GM12878 (cell line): ENCODE measurements around the gene EPHB1. TPM values are rescaled to one million over a fixed set of nuclear protein-coding genes. Genes with fewer than 3 reads are reported as not detected.

Source experiments
- ATAC-seq: fragments of 200-7000 bp; cut with Tn5 transposase; 3 replicates; pipeline ENCODE4 v1.9.1; 2020; ENCODE audit warnings: mild to moderate bottlenecking, moderate library complexity
- BruUV-seq: library from RNA; stranded (reverse); fragments of 400-500 nt; replicated peaks from 2 replicates; lab custom pipeline; 2021; lab: Mats Ljungman, UMichigan
- CTCF ChIA-PET: fragments of 300-600 bp; sonication (Branson Sonifier 250); formaldehyde crosslinking; extraction: SDS; loops from one replicate; lab custom pipeline; 2021; ENCODE audit warnings: inconsistent platforms; lab: Yijun Ruan, JAX
- POLR2A ChIA-PET: fragments of 350-600 bp; formaldehyde crosslinking; extraction: SDS; loops from one replicate; lab custom pipeline; 2021; ENCODE audit warnings: inconsistent platforms; lab: Charles Lee
- RAD21 ChIA-PET: fragments of 300-600 bp; sonication (Branson Sonifier 250); formaldehyde crosslinking; loops from one replicate; lab custom pipeline; 2023; ENCODE audit warnings: antibody characterized with exemption; ENCODE audit not compliant: unreplicated experiment; lab: Charles Lee
- SMC1A ChIA-PET: fragments of 300-600 bp; sonication (Branson Sonifier 250); formaldehyde crosslinking; loops from one replicate; lab custom pipeline; 2023; ENCODE audit not compliant: unreplicated experiment, uncharacterized antibody; lab: Charles Lee
- DNase-seq: peaks from one replicate; pipeline ENCODE4 v3.0.0-alpha.2; 2011; ENCODE audit warnings: low read depth, low spot score
- FAIRE-seq: peaks from 3 replicates; lab custom pipeline; 2011; peaks lifted over from hg19 to GRCh38; lab: Jason Lieb, UNC
- H2AFZ ChIP-seq: 2 replicates; pipeline ENCODE4 v1.6.0; 2011; ENCODE audit warnings: low read depth, low read length, control low read depth; ENCODE audit not compliant: control insufficient read depth
- H3K27ac ChIP-seq: 2 replicates; pipeline ENCODE4 v1.5.1; 2011; ENCODE audit warnings: control low read depth; ENCODE audit not compliant: control insufficient read depth, insufficient read depth
- H3K27me3 ChIP-seq, 2 experiments: replicated peaks in 1 of 2; 2 replicates each; pipeline versions ENCODE4 v1.6.0 to v1.6.1; 2011; ENCODE audit warnings: low read length in 1 of 2; ENCODE audit not compliant: control insufficient read depth in 2 of 2, insufficient read depth in 2 of 2
- H3K36me3 ChIP-seq, 2 experiments: 2 replicates each; pipeline ENCODE4 v1.5.1; 2011; ENCODE audit warnings: low read length in 1 of 2; ENCODE audit not compliant: control insufficient read depth in 2 of 2, insufficient read depth in 2 of 2
- H3K4me1 ChIP-seq: 2 replicates; pipeline ENCODE4 v1.6.1; 2011; ENCODE audit warnings: mild to moderate bottlenecking, low read length, moderate library complexity, mixed read lengths; ENCODE audit not compliant: control insufficient read depth, insufficient read depth
- H3K4me2 ChIP-seq: 2 replicates; pipeline ENCODE4 v1.6.0; 2011; ENCODE audit warnings: control low read depth; ENCODE audit not compliant: control insufficient read depth, insufficient read depth
- H3K4me3 ChIP-seq: fragments of 200-600 bp; sonication (generic); 2 replicates; pipeline ENCODE4 v1.5.1; 2016
- H3K79me2 ChIP-seq: 2 replicates; pipeline ENCODE4 v1.6.0; 2011; ENCODE audit warnings: low read length; ENCODE audit not compliant: control insufficient read depth, insufficient read depth
- H3K9ac ChIP-seq: 2 replicates; pipeline ENCODE4 v1.8.0; 2011; ENCODE audit warnings: low read length, control low read depth, mixed read lengths; ENCODE audit not compliant: control insufficient read depth, insufficient read depth
- H3K9me3 ChIP-seq: replicated peaks from 3 replicates; pipeline ENCODE4 v1.5.1; 2011; ENCODE audit warnings: mild to moderate bottlenecking, low read length; ENCODE audit not compliant: control insufficient read depth, insufficient read depth
- H4K20me1 ChIP-seq: 2 replicates; pipeline ENCODE4 v1.6.0; 2011; ENCODE audit not compliant: control insufficient read depth, insufficient read depth
- EGR1 ChIP-seq, 2 experiments: IDR thresholded peaks; 1 replicate in 1 of 2; 2 replicates in 1 of 2; pipeline ENCODE4 v1.6.1; 2011 to 2012; ENCODE audit warnings: low read depth in 2 of 2, low read length in 2 of 2, borderline replicate concordance in 1 of 2, mild to moderate bottlenecking in 1 of 2, moderate library complexity in 1 of 2
- EP300 ChIP-seq, 2 experiments: fragments of 150-350 bp in 1 of 2; IDR thresholded peaks; 2 replicates each; pipeline ENCODE4 v1.6.1; 2011 to 2012; ENCODE audit warnings: low read depth in 2 of 2, low read length in 2 of 2, borderline replicate concordance in 1 of 2, improper control_type of control experiment in 1 of 2, inconsistent platforms in 1 of 2; ENCODE audit not compliant: control insufficient read depth in 1 of 2
- IKZF1 ChIP-seq: fragments of 450-650 bp; conservative IDR thresholded peaks from 2 replicates; pipeline ENCODE4 v1.6.1; 2017; ENCODE audit warnings: antibody characterized with exemption, mild to moderate bottlenecking
- IKZF2 ChIP-seq, 2 experiments: fragments of 450-650 bp; IDR thresholded peaks; 2 replicates each; pipeline ENCODE4 v1.6.1; 2017; ENCODE audit warnings: mild to moderate bottlenecking in 2 of 2, moderate library complexity in 2 of 2
- IRF4 ChIP-seq: IDR thresholded peaks from 2 replicates; pipeline ENCODE4 v1.6.1; 2011; ENCODE audit warnings: low read depth, low read length
- NBN ChIP-seq: fragments of 450-650 bp; IDR thresholded peaks from 2 replicates; pipeline ENCODE4 v1.6.1; 2016
- NFIC ChIP-seq: IDR thresholded peaks from 2 replicates; pipeline ENCODE4 v1.6.1; 2012; ENCODE audit warnings: low read depth, mild to moderate bottlenecking, inconsistent platforms, low read length, moderate library complexity
- SMARCA5 ChIP-seq: fragments of 450-650 bp; IDR thresholded peaks from 2 replicates; pipeline ENCODE4 v1.6.1; 2017; ENCODE audit warnings: mild to moderate bottlenecking
- SPI1 ChIP-seq: IDR thresholded peaks from 2 replicates; pipeline ENCODE4 v1.6.1; 2011; ENCODE audit warnings: low read depth, mild to moderate bottlenecking, low read length, moderate library complexity, borderline replicate concordance; ENCODE audit not compliant: insufficient read depth
- TBL1XR1 ChIP-seq: IDR thresholded peaks from 2 replicates; pipeline ENCODE4 v1.6.1; 2012; ENCODE audit warnings: low read depth, low read length, improper control_type of control experiment
- TCF12 ChIP-seq: IDR thresholded peaks from 2 replicates; pipeline ENCODE4 v1.6.1; 2011; ENCODE audit warnings: low read depth, mild to moderate bottlenecking, low read length
- WGBS: methylation state at CpG from one replicate; pipeline ENCODE4 v1.1.6; 2016; ENCODE audit warnings: low lambda C conversion rate; ENCODE audit not compliant: insufficient replicate concordance, insufficient coverage; ENCODE audit errors: missing lambda C conversion rate; 5-methylcytosine and 5-hydroxymethylcytosine counted together
- in situ Hi-C: fragments of 300-500 bp; cut with MboI; formaldehyde crosslinking; loops from 9 replicates; pipeline ENCODE4 v1.14.3; 2018; ENCODE audit warnings: mixed read lengths
- intact Hi-C: fragments of 100-400 bp; cut with micrococcal nuclease; formaldehyde crosslinking; loops from one replicate; pipeline ENCODE4 v1.14.2; 2022; ENCODE audit not compliant: unreplicated experiment
- polyA plus RNA-seq, 11 experiments: library from polyadenylated mRNA; depleted of rRNA in 4 of 11; unstranded in 6 of 11; stranded (reverse) in 5 of 11; fragments of >200 nt; fragmentation: Nextera tagmentation in 4 of 11; fragmentation: Illumina TruSeq in 1 of 11; extraction: Ambion mirVana in 4 of 11; extraction: Trizol in 1 of 11; gene quantifications; 1 replicate in 1 of 11; 2 replicates in 10 of 11; pipeline versions ENCODE4 v1.2.1 to v1.2.3, GENCODE V29; 2011 to 2016; ENCODE audit warnings: inconsistent platforms in 2 of 11, missing spikeins in 2 of 11, low read depth in 1 of 11
- total RNA-seq, 4 experiments: library from RNA; depleted of rRNA in 3 of 4; stranded (reverse); fragments of >200 nt in 3 of 4; fragmentation: Illumina TruSeq in 1 of 4; extraction: Trizol in 1 of 4; gene quantifications; 2 replicates each; pipeline versions ENCODE4 v1.2.1 to v1.2.3, GENCODE V29; 2013 to 2021
- TF ChIP-seq, protein P1 (sequence below): fragments of 450-650 bp; formaldehyde crosslinking; IDR thresholded peaks from 2 replicates; pipeline ENCODE4 v1.4.0; 2022; ENCODE audit warnings: mild to moderate bottlenecking, moderate library complexity
- TF ChIP-seq, protein P2 (sequence below): fragments of 450-650 bp; IDR thresholded peaks from 2 replicates; pipeline ENCODE4 v1.6.1; 2017; ENCODE audit warnings: mild to moderate bottlenecking, moderate library complexity

Gene EPHB1
- total and polyA plus RNA-seq, 10 of the 15 experiments (the other 5 are each of a cell fraction or from before 2014, with no cell fraction given), result 0.33 to 23.8 (median 1.2) TPM

DNA sequence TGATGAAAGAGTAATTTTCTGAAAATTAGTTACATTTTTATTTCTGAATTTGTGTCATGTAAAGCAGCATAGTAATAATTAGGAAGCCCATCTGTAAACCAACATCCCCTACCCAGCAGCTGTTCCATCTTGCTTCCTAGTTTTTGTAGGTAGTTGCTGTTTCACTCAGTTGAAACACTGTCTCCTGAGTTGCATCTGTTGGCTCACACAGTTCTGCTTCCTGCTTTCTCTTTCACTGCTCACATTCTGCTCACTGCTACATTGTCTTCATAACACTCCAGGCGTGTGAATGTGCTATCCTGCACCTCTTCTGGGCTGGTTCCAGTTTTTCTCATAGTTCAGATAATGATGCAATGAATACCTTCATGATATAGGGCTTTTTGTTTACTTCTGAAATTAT is 123.4 kb downstream of the EPHB1 start:
- in situ Hi-C loops, result no loop called here
- ChIA-PET RAD21 (interaction anchor here (0.7 to 2.3 kb wide), 8 partner anchors 10 to 124 kb away, joined by 3 to 13 read pairs (median 3); partner anchors contain the start of gene EPHB1), SMC1A (interaction anchor here (0.6 to 4.1 kb wide), 9 partner anchors 8 to 123 kb away, joined by 3 to 47 read pairs (median 9); partner anchors contain the start of gene EPHB1), CTCF (interaction anchor here (1.3 to 3.4 kb wide), 3 partner anchors 14 to 322 kb away, joined by 4 to 15 read pairs (median 7); partner anchors contain the start of gene EPHB1), POLR2A (interaction anchor here (1.6 to 2.2 kb wide), 2 partner anchors 10 to 13 kb away, joined by 5 to 9 read pairs; no protein-coding TSS in a partner anchor)
- H3K27me3 ChIP-seq, result no peaks in the 10 kb centered on the region
- H3K36me3 ChIP-seq, result no peaks in the 10 kb centered on the region; a peak in 1 of 4 replicates
- H3K9me3 ChIP-seq, result peaks cover 5% of the 10 kb centered on the region; the same call in 2 of the 3 replicates
- H3K9ac ChIP-seq, result peak overlapping the region; percentile 38; the same call in 1 of the 2 replicates
- FAIRE-seq, result peak; percentile 93
- H4K20me1 ChIP-seq, result no peaks in the 10 kb centered on the region
- peaks cover 21% of the 10 kb centered on the region for H3K4me1 ChIP-seq
- BruUV-seq, result TSS peak; percentile 23
- H3K4me2 ChIP-seq, result peak overlapping the region; percentile 59
- ATAC-seq, result peak; percentile 97
- intact Hi-C loops, result no loop called here
- peak overlapping the region; percentile 80 for H3K27ac ChIP-seq
- peaks cover 8% of the 10 kb centered on the region for H3K79me2 ChIP-seq
- H3K4me3 ChIP-seq, result no peak overlapping the region
- TF ChIP-seq EP300 (IDR thresholded peaks at IDR 0.05; ENCODE audit: borderline replicate concordance in 1 of 2, control insufficient read depth in 1 of 2, low read depth in 2 of 2, low read length in 2 of 2) (0 out of 4 replicates have a peak, but pooled peaks of 1 of the 2 experiments have one; percentile 10), TBL1XR1 (no peak), NFIC (no peak), SMARCA5 (peak; percentile 25; the same call in 1 of the 2 replicates), IKZF2 (IDR thresholded peaks at IDR 0.05) (peak; percentile 60 to 64; a peak in 2 of 4 replicates), NBN (no peak), IRF4 (0 out of 2 replicates have a peak, but pooled peaks have one; percentile 28), IKZF1 (peak; percentile 48; the same call in 1 of the 2 replicates), EGR1 (IDR thresholded peaks at IDR 0.05; ENCODE audit: borderline replicate concordance in 1 of 2, low read depth in 2 of 2, low read length in 2 of 2) (no peak), SPI1 (peak; percentile 35; the same call in 1 of the 2 replicates), TCF12 (peak; percentile 36; the same call in 1 of the 2 replicates)
- TF ChIP-seq, protein P1, sequence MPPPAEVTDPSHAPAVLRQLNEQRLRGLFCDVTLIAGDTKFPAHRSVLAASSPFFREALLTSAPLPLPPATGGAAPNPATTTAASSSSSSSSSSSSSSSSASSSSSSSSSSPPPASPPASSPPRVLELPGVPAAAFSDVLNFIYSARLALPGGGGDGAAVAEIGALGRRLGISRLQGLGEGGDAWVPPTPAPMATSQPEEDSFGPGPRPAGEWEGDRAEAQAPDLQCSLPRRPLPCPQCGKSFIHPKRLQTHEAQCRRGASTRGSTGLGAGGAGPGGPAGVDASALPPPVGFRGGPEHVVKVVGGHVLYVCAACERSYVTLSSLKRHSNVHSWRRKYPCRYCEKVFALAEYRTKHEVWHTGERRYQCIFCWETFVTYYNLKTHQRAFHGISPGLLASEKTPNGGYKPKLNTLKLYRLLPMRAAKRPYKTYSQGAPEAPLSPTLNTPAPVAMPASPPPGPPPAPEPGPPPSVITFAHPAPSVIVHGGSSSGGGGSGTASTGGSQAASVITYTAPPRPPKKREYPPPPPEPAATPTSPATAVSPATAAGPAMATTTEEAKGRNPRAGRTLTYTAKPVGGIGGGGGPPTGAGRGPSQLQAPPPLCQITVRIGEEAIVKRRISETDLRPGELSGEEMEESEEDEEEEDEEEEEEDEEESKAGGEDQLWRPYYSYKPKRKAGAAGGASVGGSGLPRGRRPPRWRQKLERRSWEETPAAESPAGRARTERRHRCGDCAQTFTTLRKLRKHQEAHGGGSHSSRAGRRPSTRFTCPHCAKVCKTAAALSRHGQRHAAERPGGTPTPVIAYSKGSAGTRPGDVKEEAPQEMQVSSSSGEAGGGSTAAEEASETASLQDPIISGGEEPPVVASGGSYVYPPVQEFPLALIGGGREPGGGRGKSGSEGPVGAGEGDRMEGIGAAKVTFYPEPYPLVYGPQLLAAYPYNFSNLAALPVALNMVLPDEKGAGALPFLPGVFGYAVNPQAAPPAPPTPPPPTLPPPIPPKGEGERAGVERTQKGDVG (CRISPR knock-in tag), result no peak
- TF ChIP-seq, protein P2, sequence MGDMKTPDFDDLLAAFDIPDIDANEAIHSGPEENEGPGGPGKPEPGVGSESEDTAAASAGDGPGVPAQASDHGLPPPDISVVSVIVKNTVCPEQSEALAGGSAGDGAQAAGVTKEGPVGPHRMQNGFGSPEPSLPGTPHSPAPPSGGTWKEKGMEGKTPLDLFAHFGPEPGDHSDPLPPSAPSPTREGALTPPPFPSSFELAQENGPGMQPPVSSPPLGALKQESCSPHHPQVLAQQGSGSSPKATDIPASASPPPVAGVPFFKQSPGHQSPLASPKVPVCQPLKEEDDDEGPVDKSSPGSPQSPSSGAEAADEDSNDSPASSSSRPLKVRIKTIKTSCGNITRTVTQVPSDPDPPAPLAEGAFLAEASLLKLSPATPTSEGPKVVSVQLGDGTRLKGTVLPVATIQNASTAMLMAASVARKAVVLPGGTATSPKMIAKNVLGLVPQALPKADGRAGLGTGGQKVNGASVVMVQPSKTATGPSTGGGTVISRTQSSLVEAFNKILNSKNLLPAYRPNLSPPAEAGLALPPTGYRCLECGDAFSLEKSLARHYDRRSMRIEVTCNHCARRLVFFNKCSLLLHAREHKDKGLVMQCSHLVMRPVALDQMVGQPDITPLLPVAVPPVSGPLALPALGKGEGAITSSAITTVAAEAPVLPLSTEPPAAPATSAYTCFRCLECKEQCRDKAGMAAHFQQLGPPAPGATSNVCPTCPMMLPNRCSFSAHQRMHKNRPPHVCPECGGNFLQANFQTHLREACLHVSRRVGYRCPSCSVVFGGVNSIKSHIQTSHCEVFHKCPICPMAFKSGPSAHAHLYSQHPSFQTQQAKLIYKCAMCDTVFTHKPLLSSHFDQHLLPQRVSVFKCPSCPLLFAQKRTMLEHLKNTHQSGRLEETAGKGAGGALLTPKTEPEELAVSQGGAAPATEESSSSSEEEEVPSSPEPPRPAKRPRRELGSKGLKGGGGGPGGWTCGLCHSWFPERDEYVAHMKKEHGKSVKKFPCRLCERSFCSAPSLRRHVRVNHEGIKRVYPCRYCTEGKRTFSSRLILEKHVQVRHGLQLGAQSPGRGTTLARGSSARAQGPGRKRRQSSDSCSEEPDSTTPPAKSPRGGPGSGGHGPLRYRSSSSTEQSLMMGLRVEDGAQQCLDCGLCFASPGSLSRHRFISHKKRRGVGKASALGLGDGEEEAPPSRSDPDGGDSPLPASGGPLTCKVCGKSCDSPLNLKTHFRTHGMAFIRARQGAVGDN, result 0 out of 2 replicates have a peak, but pooled peaks have one; percentile 22
- DNase-seq, result peak; percentile 78
- 0% methylated on average over 1 of the region's 1 CpG for WGBS
- H2AFZ ChIP-seq, result no peak overlapping the region
